Activated CD4-positive, alpha-beta T cell treated with anti-CD3 and anti-CD28 coated beads, Interleukin-10, Interleukin-2, amounts not matched to agents 100 ng/mL and 50 ng/mL, durations not matched to agents 16 hours and 8 hours (primary cell): ENCODE measurements around the gene PMM2.
A peak's percentile ranks its signal among the peaks of the same experiment; 100 is the strongest.
"Not testable (repeated sequence)": the region's sequence is repeated elsewhere in the genome, so short reads cannot be mapped to it uniquely, and the experiment has no call there.

Source experiments
- DNase-seq: peaks from one replicate; pipeline ENCODE4 v3.0.0-alpha.2; 2020

PMM2 gene

GRCh38 chr16:8868416-8869211, 71.0 kb downstream of the PMM2 start, which contains the start of gene CARHSP1:
Gene CARHSP1 (minus strand): TSS chr16:8869006. CDS start chr16:8859328, 9,678 bp downstream.
- DNase-seq: peak; percentile 90

- DNase-seq: no peak
Observed at GRCh38 chr16:8869212-8869987, 71.8 kb downstream of the PMM2 start.

- DNase-seq: not testable (repeated sequence)
Observed at GRCh38 chr16:8869988-8870241, 72.3 kb downstream of the PMM2 start.

- DNase-seq: no peak
Observed at GRCh38 chr16:8872071-8872470, 74.4 kb downstream of the PMM2 start.

DNA sequence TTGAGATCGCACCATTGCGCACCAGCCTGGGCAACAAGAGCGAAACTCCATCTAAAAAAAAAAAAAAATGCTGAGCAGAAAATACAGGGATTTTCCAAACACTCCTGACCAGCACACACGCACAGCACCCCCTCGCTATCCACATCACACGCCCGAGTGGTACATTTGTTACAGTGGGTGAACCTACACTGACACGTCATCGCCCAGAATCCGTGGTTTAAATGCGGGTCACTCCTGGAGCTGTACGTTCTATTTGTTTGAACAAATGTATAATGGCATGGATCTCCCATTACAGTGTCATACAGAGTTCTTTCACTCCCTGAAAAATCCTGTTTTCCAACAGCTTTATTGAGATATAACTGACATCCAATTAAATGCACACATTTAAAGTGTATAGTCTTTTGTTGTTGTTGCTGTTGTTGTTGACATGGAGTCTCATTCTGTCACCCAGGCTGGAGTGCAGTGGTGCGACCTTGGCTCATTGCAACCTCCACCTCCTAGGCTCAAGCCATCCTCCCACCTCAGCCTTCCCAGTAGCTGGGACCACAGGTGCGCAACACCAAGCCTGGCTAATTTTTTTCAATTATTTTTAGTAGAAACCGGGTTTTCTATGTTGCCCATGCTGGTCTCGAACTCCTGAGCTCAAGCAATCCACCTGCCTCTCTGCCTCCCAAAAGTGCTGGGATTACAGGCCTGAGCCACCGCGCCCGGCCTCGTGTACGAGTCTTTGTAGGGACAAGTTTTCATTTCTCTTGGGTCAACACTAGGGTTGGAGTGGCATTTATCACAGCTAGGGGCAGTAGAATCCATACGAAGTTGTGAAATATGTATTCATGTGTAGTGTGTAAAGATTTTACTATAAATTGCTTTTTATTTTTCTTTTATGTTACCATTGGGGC, 75.6 kb downstream of the PMM2 start:
- no peak for DNase-seq

- DNase-seq: not testable (repeated sequence)
Observed at GRCh38 chr16:8873866-8874195, 76.2 kb downstream of the PMM2 start.

DNA sequence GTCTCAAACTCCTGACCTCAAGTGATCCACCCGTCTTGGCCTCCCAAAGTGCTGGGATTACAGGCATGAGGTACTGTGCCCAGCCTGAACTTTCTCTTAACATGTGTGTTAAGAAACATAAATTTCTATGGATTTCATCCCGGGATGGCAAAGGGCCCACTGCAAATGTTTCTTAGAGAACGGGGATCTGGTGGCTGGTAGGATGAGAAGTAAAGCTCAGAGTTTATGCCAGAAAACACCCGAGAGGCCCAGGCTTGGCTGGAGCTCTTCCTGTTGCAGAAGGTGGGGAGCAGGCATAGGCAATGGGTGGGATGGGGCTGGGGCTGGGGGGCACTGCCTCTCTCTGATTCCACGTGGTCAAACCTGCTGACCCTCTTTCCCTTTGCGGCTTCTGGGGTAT, 76.7 kb downstream of the PMM2 start:
- no peak for DNase-seq

GRCh38 chr16:8875317-8875716, 77.7 kb downstream of the PMM2 start:
- not testable (repeated sequence) for DNase-seq

DNA sequence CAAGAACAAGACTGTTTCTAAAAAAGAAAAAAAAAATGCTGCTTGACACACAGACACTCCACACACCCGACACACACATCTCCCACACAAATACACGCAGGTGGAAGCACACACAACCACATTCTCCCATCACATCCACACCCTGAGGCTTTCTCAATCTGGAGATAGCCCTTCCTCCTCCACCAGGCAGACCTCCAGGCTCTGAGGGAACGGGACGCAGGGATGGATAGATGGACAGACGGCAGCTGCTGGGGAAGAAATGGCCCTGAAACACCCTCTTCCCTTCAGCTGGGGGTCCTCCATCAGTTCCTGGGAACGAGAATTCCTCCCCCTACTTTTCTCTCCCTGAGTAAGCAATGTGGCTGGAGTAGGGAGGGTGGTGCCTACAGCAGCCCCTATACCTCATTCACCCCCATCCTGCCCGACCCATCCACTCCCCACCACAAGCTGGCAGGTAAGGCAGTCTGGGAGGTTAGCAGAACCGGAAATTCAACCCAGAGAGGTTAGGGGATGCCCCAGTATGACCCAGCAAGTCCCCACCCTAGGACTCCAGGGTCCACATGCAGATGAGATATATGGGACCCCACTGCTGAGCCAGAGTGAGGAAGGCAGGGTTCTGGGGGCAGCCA, 80.4 kb downstream of the PMM2 start:
- DNase-seq: no peak

DNA sequence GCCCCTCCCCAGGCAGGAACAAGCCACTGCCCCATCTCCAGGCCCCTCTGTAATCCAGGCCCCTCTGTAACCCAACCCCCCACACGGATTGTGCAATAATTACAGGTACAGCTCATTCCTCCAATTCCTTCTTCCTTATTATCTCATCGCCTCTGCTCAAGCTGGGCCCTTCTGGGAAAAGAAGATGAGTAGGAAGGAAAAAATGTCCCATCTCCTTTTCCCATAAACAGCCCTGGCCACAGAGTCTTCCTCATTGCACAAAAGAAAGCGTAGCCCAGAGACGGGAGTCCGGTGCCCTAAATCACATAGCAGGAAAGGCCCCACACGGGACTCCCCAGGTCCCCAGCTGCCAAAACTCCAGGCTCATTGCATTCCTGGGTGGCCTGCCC, 80.9 kb downstream of the PMM2 start:
- no peak for DNase-seq

DNA sequence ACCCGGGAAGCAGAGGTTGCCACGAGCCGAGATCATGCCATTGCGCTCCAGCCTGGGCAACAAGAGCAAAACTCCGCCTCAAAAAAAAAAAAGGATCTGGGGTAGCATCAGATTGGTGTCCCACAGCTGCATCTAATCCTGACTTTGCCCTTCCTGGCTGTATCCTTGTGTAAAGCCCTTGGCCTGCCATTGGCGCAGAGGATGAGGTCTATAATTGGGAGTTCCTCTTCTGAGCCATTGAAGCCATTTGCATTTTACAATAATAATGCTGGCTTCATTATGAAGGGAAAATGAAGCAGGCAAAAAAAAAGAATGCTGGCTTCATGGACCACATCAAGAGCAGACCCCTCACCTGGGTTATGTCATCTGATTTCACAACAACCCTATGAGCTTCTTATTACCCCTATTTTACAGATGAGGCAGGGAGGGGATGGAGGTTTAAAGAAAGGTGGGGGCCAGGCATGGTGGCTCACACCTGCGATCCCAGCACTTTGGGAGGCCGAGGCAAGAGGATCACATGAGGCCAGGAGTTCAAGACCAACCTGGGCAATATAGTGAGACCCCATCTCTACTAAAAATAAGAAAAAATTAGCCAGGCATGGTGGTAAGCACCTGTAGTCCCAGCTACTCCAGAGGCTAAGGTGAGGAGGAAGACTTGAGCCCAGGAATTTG, 83.3 kb downstream of the PMM2 start:
- no peak for DNase-seq

DNA sequence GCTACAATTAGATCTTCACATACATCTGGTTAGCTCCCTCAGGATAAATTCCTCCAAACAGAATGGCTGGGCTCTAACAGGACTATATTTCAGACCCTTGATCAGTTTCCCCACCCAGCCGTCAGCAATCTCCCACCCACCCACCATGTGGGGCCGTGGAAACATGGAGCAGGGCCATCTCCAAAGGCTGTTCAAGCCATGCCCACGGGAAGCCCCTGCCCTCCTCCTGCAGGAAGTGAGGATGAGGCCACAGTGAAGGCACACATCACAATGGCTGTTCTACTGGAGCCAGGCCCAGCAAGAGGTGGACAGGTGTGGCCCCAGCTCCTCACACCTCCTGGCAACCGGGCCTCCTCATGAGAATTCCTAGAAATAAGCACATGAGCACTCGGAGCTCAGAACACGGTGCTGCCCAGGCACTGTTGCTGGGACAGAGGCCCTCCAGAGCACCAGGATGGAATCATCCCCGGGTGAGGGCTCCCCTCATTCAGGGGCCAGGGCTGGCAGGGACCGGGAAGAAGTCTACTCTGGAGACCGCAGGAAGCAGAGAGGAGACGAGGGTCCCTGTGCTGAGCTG, 84.5 kb downstream of the PMM2 start, which contains the start of gene LITAFD:
Gene LITAFD, plus strand, starts transcription at position 311 of the 577 bp plus-strand sequence. CDS start 2,005 bp downstream, outside the sequence.
- no peak for DNase-seq

- DNase-seq: no peak
Observed at GRCh38 chr16:8882725-8883377, 85.2 kb downstream of the PMM2 start.

DNA sequence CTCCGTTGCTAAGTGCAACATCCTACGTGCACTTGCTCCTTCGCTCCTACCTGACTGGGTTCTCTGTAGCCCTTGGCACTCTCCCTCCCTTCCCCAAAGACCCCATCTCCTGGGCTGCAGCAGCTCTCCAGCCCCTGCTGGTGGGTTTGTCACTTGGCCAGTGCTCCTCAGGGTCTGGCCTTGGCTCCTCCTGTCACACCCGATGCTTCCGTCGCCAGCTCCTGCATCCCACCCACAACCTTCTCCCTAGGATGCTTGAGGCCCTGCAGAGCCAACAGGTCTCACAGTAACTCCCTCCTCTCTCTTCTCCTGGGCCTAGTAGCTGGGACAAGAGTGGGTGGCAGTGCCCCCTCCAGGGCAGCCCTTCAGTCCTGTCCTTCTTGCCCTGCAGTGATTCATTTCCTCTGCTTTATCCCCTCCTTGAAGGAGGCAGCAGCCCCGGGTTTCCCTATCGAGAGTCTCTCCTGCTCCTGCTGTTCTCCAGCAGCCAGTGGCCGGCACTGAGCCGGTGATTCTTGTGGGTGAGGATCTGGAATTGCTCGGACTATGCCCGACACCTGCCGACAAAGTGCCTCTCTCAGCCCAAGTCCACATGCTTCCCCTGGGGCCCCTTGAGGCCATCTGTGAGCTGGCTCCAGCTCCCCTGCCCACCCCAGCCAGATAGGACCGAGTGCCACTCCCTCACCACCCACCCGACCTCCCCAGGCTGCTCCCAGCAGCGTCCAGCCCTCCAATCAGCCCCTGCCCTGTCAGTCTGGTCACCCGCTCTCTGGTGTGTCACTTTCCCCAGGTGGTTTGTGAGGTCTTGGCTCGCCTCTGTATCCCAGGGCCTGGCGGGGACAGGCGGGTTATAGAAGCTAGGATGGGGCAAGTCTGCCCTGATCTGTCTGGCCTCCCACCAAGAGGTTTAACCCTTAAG, 88.3 kb downstream of the PMM2 start:
- DNase-seq: no peak

DNA sequence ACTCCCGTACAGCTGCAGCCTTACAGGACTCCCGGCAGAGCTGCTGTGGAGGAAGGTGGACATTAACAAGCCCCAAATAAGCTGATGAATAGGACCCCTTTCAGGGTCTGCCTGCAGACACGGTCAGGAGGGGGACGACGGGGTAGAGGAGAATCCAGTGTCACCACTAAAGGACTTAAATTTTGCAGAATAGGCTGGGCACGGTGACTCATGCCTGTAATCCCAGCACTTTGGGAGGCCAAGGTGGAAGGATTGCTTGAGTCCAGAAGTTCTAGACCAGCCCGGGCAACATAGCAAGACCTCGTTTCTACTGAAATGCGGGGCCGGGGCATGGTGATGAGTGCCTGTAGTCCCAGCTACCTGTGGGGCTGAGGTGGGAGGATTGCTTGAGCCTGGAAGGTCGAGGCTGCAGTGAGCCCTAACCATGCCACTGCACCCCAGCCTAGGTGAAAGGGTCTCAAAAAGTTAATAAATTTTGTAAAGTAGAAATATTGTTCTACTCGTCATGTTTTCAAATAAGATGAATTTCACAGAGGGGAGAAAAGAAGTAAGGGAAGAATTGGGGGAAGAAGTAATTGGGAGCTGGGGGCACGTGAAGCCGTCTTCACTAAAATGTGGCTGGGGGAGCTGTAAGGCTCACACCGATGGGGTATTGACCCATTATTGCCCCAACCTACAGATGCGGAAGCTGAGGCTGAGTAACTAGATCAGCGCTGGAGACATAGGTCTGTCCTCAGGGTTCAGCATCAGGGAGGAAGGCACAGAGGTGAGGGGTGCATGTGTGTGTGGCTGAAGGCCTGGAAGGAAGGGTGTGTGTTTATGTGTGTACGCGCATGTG, 89.2 kb downstream of the PMM2 start:
- no peak for DNase-seq

DNA sequence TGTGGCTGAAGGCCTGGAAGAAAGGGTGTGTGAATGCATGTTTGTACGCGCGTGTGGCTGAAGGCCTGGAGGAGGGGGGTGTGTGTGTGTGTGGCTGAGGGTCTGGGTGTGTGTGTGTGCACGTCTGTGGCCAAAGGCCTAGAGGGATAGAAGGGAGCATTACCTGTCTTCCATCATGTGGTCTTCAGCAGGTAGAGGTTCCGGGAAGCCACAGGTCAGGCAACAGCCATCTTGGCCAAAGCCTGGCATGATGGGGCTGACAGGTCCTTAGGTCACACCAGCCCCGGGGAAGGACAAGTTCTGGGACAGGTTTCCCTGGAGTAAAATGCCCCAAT, 89.8 kb downstream of the PMM2 start:
- DNase-seq: no peak

GRCh38 chr16:8887952-8888560, 90.4 kb downstream of the PMM2 start:
- DNase-seq: no peak

GRCh38 chr16:8888951-8889892, 91.6 kb downstream of the PMM2 start:
- DNase-seq: no peak
